ENCODE measurements around the gene UROD.

UROD gene

GRCh38 chr1:45038661-45039364 is 26.8 kb downstream of the UROD start:
- no peaks in the 10 kb centered on the region for H3K27me3 ChIP-seq (ENCODE audit: low read depth, low read length)
- no peaks in the 10 kb centered on the region for H3K9me3 ChIP-seq (ENCODE audit: insufficient read depth, low read length)

GRCh38 chr1:45040297-45040696 is 28.2 kb downstream of the UROD start:
- Histone ChIP-seq H3K79me2 (ENCODE audit: low read length) (no peaks in the 10 kb centered on the region), H4K20me1 (ENCODE audit: insufficient read depth, low read length) (no peaks in the 10 kb centered on the region), H3K36me3 (replicated peaks; ENCODE audit: low read depth, low read length) (no peaks in the 10 kb centered on the region), H3K27me3 (ENCODE audit: low read depth, low read length) (no peaks in the 10 kb centered on the region), H3K4me2 (ENCODE audit: low read length) (no peak overlapping the region), H3K9me3 (ENCODE audit: insufficient read depth, low read length) (no peaks in the 10 kb centered on the region), H3K4me1 (ENCODE audit: low read length) (no peaks in the 10 kb centered on the region), H3K4me3 (ENCODE audit: low read length) (no peak overlapping the region), H3K27ac (ENCODE audit: low read length) (no peak overlapping the region), H2AFZ (ENCODE audit: low read depth, low read length) (no peak overlapping the region), H3K9ac (ENCODE audit: low read length) (no peak overlapping the region)
- no peak for TF ChIP-seq CTCF (IDR thresholded peaks at IDR 0.05; ENCODE audit: low read depth, low read length)
- no peak for TF ChIP-seq EZH2phosphoT487 (IDR thresholded peaks at IDR 0.05; ENCODE audit: low read depth)

More at GRCh38 chr1:45038661-45039364, 26.8 kb downstream of the UROD start:
- Histone ChIP-seq H3K27ac (ENCODE audit: low read length) (no peak overlapping the region), H3K4me2 (ENCODE audit: low read length) (no peak overlapping the region), H3K36me3 (replicated peaks; ENCODE audit: low read depth, low read length) (no peaks in the 10 kb centered on the region), H3K4me1 (ENCODE audit: low read length) (no peaks in the 10 kb centered on the region), H3K79me2 (ENCODE audit: low read length) (no peaks in the 10 kb centered on the region), H3K4me3 (ENCODE audit: low read length) (no peak overlapping the region), H4K20me1 (ENCODE audit: insufficient read depth, low read length) (no peaks in the 10 kb centered on the region), H2AFZ (ENCODE audit: low read depth, low read length) (no peak overlapping the region), H3K9ac (ENCODE audit: low read length) (no peak overlapping the region)
- TF ChIP-seq EZH2phosphoT487 (IDR thresholded peaks at IDR 0.05; ENCODE audit: low read depth) (no peak), CTCF (IDR thresholded peaks at IDR 0.05; ENCODE audit: low read depth, low read length) (no peak)

- Histone ChIP-seq H3K4me2 (ENCODE audit: low read length) (no peak overlapping the region), H3K27ac (ENCODE audit: low read length) (no peak overlapping the region), H3K9ac (ENCODE audit: low read length) (no peak overlapping the region), H3K79me2 (ENCODE audit: low read length) (no peaks in the 10 kb centered on the region), H3K4me3 (ENCODE audit: low read length) (no peak overlapping the region), H2AFZ (ENCODE audit: low read depth, low read length) (no peak overlapping the region), H3K4me1 (ENCODE audit: low read length) (no peaks in the 10 kb centered on the region), H3K9me3 (ENCODE audit: insufficient read depth, low read length) (no peaks in the 10 kb centered on the region), H4K20me1 (ENCODE audit: insufficient read depth, low read length) (no peaks in the 10 kb centered on the region), H3K36me3 (replicated peaks; ENCODE audit: low read depth, low read length) (no peaks in the 10 kb centered on the region), H3K27me3 (ENCODE audit: low read depth, low read length) (no peaks in the 10 kb centered on the region)
- TF ChIP-seq EZH2phosphoT487 (IDR thresholded peaks at IDR 0.05; ENCODE audit: low read depth) (no peak), CTCF (IDR thresholded peaks at IDR 0.05; ENCODE audit: low read depth, low read length) (no peak)
Measured at GRCh38 chr1:45043094-45043493, 31.0 kb downstream of the UROD start.

- H3K36me3 ChIP-seq (replicated peaks; ENCODE audit: low read depth, low read length): no peaks in the 10 kb centered on the region
- H3K4me3 ChIP-seq (ENCODE audit: low read length): no peak overlapping the region
- TF ChIP-seq EZH2phosphoT487 (IDR thresholded peaks at IDR 0.05; ENCODE audit: low read depth): no peak
- TF ChIP-seq CTCF (IDR thresholded peaks at IDR 0.05; ENCODE audit: low read depth, low read length): no peak
Measured at GRCh38 chr1:45044916-45045315, 32.9 kb downstream of the UROD start.

More at GRCh38 chr1:45044916-45045315, 32.9 kb downstream of the UROD start:
- Histone ChIP-seq H4K20me1 (ENCODE audit: insufficient read depth, low read length) (no peaks in the 10 kb centered on the region), H3K79me2 (ENCODE audit: low read length) (no peaks in the 10 kb centered on the region), H2AFZ (ENCODE audit: low read depth, low read length) (no peak overlapping the region), H3K9ac (ENCODE audit: low read length) (no peak overlapping the region), H3K9me3 (ENCODE audit: insufficient read depth, low read length) (no peaks in the 10 kb centered on the region), H3K4me2 (ENCODE audit: low read length) (no peak overlapping the region), H3K27me3 (ENCODE audit: low read depth, low read length) (no peaks in the 10 kb centered on the region), H3K27ac (ENCODE audit: low read length) (no peak overlapping the region), H3K4me1 (ENCODE audit: low read length) (no peaks in the 10 kb centered on the region)

Data from OCI-LY3 (cell line).